Stimulated activated CD4-positive, alpha-beta T cell treated with anti-CD3 and anti-CD28 coated beads, Interleukin-1b, Interleukin-23, amount 100 ng/mL, for 4 hours (primary cell): Measurements from ENCODE around the gene ARAP2.

ENCODE experiments used
- DNase-seq, 2 donors: peaks; one replicate each; pipeline ENCODE4 v3.0.0-alpha.2; 2020; ENCODE audit warnings: low read depth in 2 of 2

The ARAP2 gene

GRCh38 chr4:36128689-36129088 is 115.6 kb downstream of the ARAP2 start:
- no peak for DNase-seq

- no peak for DNase-seq
Observed at GRCh38 chr4:36123906-36124305, 120.4 kb downstream of the ARAP2 start.

GRCh38 chr4:36115312-36115711 is 129.0 kb downstream of the ARAP2 start:
- DNase-seq: no peak

GRCh38 chr4:36111172-36111571 is 133.1 kb downstream of the ARAP2 start:
- no peak for DNase-seq

- no peak for DNase-seq
Observed at GRCh38 chr4:36099509-36099908, 144.8 kb downstream of the ARAP2 start.

- DNase-seq: no peak
Observed at GRCh38 chr4:36094995-36095394, 149.3 kb downstream of the ARAP2 start.

GRCh38 chr4:36091997-36092396 is 152.3 kb downstream of the ARAP2 start:
- no peak for DNase-seq

- DNase-seq: no peak
Observed at GRCh38 chr4:36088542-36088941, 155.8 kb downstream of the ARAP2 start.

GRCh38 chr4:36086261-36086786 is 158.0 kb downstream of the ARAP2 start:
- no peak for DNase-seq

GRCh38 chr4:36082817-36083216 is 161.5 kb downstream of the ARAP2 start:
- DNase-seq: no peak

GRCh38 chr4:36081185-36081584 is 163.1 kb downstream of the ARAP2 start:
- no peak for DNase-seq

- DNase-seq: no peak
Observed at GRCh38 chr4:36079666-36080065, 164.6 kb downstream of the ARAP2 start.

GRCh38 chr4:36078319-36078718 is 166.0 kb downstream of the ARAP2 start:
- no peak for DNase-seq

GRCh38 chr4:36072529-36072928 is 171.8 kb downstream of the ARAP2 start:
- DNase-seq: no peak

GRCh38 chr4:36067116-36067515 is 177.2 kb downstream of the ARAP2 start:
- no peak for DNase-seq

GRCh38 chr4:36065274-36065871 is 178.9 kb downstream of the ARAP2 start:
- no peak for DNase-seq

GRCh38 chr4:36064117-36064516 is 180.2 kb downstream of the ARAP2 start:
- no peak for DNase-seq

- DNase-seq: no peak
Observed at GRCh38 chr4:36056136-36056535, 188.2 kb downstream of the ARAP2 start.

GRCh38 chr4:36054694-36055422 is 189.5 kb downstream of the ARAP2 start:
- no peak for DNase-seq

- no peak for DNase-seq
Observed at GRCh38 chr4:36053930-36054329, 190.4 kb downstream of the ARAP2 start.

- no peak for DNase-seq
Observed at GRCh38 chr4:36051634-36052033, 192.7 kb downstream of the ARAP2 start.

GRCh38 chr4:36046026-36046425 is 198.3 kb downstream of the ARAP2 start:
- no peak for DNase-seq

- no peak for DNase-seq
Observed at GRCh38 chr4:36043901-36044300, 200.4 kb downstream of the ARAP2 start.
